K562 (cell line): Measurements from ENCODE around the gene ZNF839. TPM values are rescaled to one million over a fixed set of nuclear protein-coding genes. Genes with fewer than 3 reads are reported as not detected.
A peak's percentile ranks its signal among the peaks of the same experiment; 100 is the strongest.

ENCODE experiments used
- ATF7 ChIP-seq: fragments of 450-650 bp; IDR thresholded peaks from 2 replicates; pipeline ENCODE4 v1.7.1; 2014; ENCODE audit warnings: mild to moderate bottlenecking, moderate library complexity
- CTBP1 ChIP-seq: fragments of 450-650 bp; IDR thresholded peaks from 2 replicates; pipeline ENCODE4 v1.6.1; 2016; ENCODE audit warnings: borderline replicate concordance
- ETV6 ChIP-seq, 3 experiments: fragments of 150-350 bp in 1 of 3; sonication (generic) in 1 of 3; formaldehyde crosslinking in 1 of 3; IDR thresholded peaks; 2 replicates each; pipeline versions ENCODE4 v1.6.1 to v1.8.0; 2014 to 2022; ENCODE audit warnings: borderline replicate concordance in 2 of 3, low read depth in 2 of 3, antibody characterized with exemption in 1 of 3, low read length in 1 of 3, mild to moderate bottlenecking in 1 of 3, missing genetic modification reagents in 1 of 3
- KLF13 ChIP-seq: fragments of 450-650 bp; IDR thresholded peaks from 2 replicates; pipeline ENCODE4 v1.6.1; 2016; ENCODE audit warnings: missing genetic modification characterization, low read depth, mild to moderate bottlenecking, missing compliant biosample characterization, moderate library complexity, borderline replicate concordance
- NONO ChIP-seq, 2 experiments: fragments of 200-400 bp in 1 of 2; fragments of 450-650 bp in 1 of 2; formaldehyde crosslinking in 1 of 2; IDR thresholded peaks; 2 replicates each; pipeline ENCODE4 v1.6.1; 2017; ENCODE audit warnings: low read depth in 2 of 2, mild to moderate bottlenecking in 2 of 2, moderate library complexity in 2 of 2, low read length in 1 of 2
- PHF8 ChIP-seq: fragments of 200-600 bp; sonication (generic); IDR thresholded peaks from 2 replicates; pipeline ENCODE4 v1.6.1; 2012; ENCODE audit warnings: mixed run types, mild to moderate bottlenecking, inconsistent platforms, low read length, moderate library complexity, borderline replicate concordance
- TARDBP ChIP-seq: fragments of 450-650 bp; IDR thresholded peaks from 2 replicates; pipeline ENCODE4 v1.6.1; 2016
- TEAD1 ChIP-seq, 2 experiments: fragments of 450-650 bp in 1 of 2; sonication (generic) in 1 of 2; formaldehyde crosslinking; IDR thresholded peaks; 2 replicates each; pipeline versions ENCODE4 v1.4.0 to v1.8.0; 2020 to 2022; ENCODE audit warnings: mild to moderate bottlenecking in 2 of 2, missing genetic modification reagents in 1 of 2
- ZBTB1 ChIP-seq: sonication (generic); formaldehyde crosslinking; IDR thresholded peaks from 2 replicates; pipeline ENCODE4 v1.8.1; 2023; ENCODE audit warnings: missing genetic modification reagents, low read depth, mild to moderate bottlenecking, borderline replicate concordance
- ZNF274 ChIP-seq: IDR thresholded peaks from 2 replicates; pipeline ENCODE4 v1.6.1; 2011; ENCODE audit warnings: low read depth, mild to moderate bottlenecking, low read length, moderate library complexity, borderline replicate concordance
- ZNF41 ChIP-seq: fragments of 250-450 bp; sonication (Bioruptor Pico); conservative IDR thresholded peaks from 2 replicates; pipeline ENCODE4 v1.4.0; 2020; ENCODE audit warnings: mild to moderate bottlenecking
- polyA plus RNA-seq, 8 experiments: library from polyadenylated mRNA; depleted of rRNA in 4 of 8; stranded (reverse) in 5 of 8; unstranded in 3 of 8; fragments of >200 nt; fragmentation: Nextera tagmentation in 2 of 8; fragmentation: Illumina TruSeq in 1 of 8; extraction: Ambion mirVana in 2 of 8; extraction: Trizol in 1 of 8; gene quantifications; 2 replicates each; pipeline versions ENCODE4 v1.2.1 to v1.2.3, GENCODE V29; 2011 to 2014; ENCODE audit warnings: inconsistent platforms in 1 of 8, missing spikeins in 1 of 8
- total RNA-seq, 7 experiments: library from RNA; depleted of rRNA in 6 of 7; stranded (reverse); fragments of >200 nt in 6 of 7; fragmentation: Illumina TruSeq in 2 of 7; extraction: Trizol in 2 of 7; gene quantifications; 2 replicates each; pipeline versions ENCODE4 v1.2.1 to v1.2.3, GENCODE V29; 2011 to 2021; ENCODE audit warnings: low replicate concordance in 1 of 7
- TF ChIP-seq, protein P1 (sequence below): conservative IDR thresholded peaks from 2 replicates; pipeline ENCODE4 v1.6.1; 2011; ENCODE audit warnings: low read depth, mild to moderate bottlenecking, low read length; ENCODE audit not compliant: control insufficient read depth
- TF ChIP-seq, protein P2 (sequence below): fragments of 450-650 bp; IDR thresholded peaks from 2 replicates; pipeline ENCODE4 v1.6.1; 2016
- TF ChIP-seq, protein P3 (sequence below): fragments of 450-650 bp; IDR thresholded peaks from 2 replicates; pipeline ENCODE4 v1.6.1; 2017; ENCODE audit warnings: antibody characterized with exemption
- TF ChIP-seq, protein P4 (sequence below): sonication (generic); formaldehyde crosslinking; IDR thresholded peaks from 2 replicates; pipeline ENCODE4 v1.8.1; 2023; ENCODE audit warnings: mild to moderate bottlenecking, missing genetic modification reagents
- TF ChIP-seq, protein P5 (sequence below): fragments of 200-800 bp; sonication (Bioruptor generic); IDR thresholded peaks from 2 replicates; pipeline ENCODE4 v1.6.1; 2017; ENCODE audit warnings: missing genetic modification characterization, missing compliant biosample characterization

Gene ZNF839
- total and polyA plus RNA-seq, 9 of the 15 experiments (the other 6 are each of a cell fraction or from before 2014, with no cell fraction given), result 0.42 to 8.4 (median 5.7) TPM

DNA sequence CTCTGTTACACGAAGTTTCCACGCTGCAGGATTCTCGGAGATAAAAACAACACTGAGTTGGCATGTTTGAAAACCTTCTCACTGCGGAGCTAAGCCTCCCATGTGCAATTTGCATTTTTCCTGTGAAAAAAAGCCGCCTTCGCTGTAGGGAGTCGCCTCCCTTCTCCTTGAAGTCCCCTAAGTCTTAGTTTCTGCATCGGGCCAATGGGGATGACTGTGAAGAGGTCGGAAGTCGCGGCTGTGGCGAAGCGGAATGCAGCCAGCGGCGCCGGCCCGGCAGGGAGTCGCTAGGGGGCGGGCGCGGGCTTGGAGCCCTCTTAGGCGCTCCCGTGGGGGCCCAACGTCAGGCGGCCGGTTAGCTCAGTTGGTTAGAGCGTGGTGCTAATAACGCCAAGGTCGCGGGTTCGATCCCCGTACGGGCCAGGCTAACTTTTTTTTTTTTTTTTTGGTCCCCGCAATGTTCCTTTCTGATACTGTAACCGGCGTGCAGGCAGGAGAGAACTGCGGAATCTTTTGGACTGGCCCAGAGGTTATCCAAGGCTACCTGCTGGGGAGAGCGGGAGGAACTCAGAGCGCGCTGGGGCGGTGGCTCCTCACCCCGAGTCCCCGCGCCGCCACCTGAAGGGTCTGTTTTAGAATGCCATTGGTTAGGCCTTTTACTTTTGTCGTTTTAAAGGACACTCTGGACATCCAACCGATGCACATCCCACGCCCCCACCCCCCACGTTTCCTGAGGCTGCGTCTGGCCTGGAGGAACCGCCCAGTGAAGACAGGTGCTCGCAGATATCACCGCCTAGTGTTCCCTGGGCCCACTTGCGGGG, 2.6 kb upstream of the ZNF839 start (continued):
- TF ChIP-seq, protein P1, sequence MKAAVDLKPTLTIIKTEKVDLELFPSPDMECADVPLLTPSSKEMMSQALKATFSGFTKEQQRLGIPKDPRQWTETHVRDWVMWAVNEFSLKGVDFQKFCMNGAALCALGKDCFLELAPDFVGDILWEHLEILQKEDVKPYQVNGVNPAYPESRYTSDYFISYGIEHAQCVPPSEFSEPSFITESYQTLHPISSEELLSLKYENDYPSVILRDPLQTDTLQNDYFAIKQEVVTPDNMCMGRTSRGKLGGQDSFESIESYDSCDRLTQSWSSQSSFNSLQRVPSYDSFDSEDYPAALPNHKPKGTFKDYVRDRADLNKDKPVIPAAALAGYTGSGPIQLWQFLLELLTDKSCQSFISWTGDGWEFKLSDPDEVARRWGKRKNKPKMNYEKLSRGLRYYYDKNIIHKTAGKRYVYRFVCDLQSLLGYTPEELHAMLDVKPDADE, result peak; percentile 86
- TF ChIP-seq ATF7 (peak; percentile 77), KLF13 (tag) (peak; percentile 69; the same call in 1 of the 2 replicates), ZNF274 (peak; percentile 66; the same call in 1 of the 2 replicates), TARDBP (peak; percentile 65; the same call in 1 of the 2 replicates), TEAD1 (CRISPR knock-in tag; IDR thresholded peaks at IDR 0.05) (peak; percentile 98 to 100), PHF8 (peak; percentile 33; the same call in 1 of the 2 replicates), NONO (IDR thresholded peaks at IDR 0.05; ENCODE audit: low read depth in 2 of 2, low read length in 1 of 2) (0 out of 4 replicates have a peak, but pooled peaks of 1 of the 2 experiments have one; percentile 53), ZNF41 (CRISPR knock-in tag) (no peak), ETV6 (IDR thresholded peaks at IDR 0.05; ENCODE audit: borderline replicate concordance in 1 of 2, low read depth in 2 of 2, low read length in 1 of 2) (no peak), ETV6 (CRISPR knock-in tag; IDR thresholded peaks at IDR 0.05; ENCODE audit: borderline replicate concordance) (0 out of 2 replicates have a peak, but pooled peaks have one; percentile 26), CTBP1 (no peak; the same call in none of the 2 replicates), ZBTB1 (CRISPR knock-in tag) (0 out of 2 replicates have a peak, but pooled peaks have one; percentile 39)
- TF ChIP-seq, protein P2, sequence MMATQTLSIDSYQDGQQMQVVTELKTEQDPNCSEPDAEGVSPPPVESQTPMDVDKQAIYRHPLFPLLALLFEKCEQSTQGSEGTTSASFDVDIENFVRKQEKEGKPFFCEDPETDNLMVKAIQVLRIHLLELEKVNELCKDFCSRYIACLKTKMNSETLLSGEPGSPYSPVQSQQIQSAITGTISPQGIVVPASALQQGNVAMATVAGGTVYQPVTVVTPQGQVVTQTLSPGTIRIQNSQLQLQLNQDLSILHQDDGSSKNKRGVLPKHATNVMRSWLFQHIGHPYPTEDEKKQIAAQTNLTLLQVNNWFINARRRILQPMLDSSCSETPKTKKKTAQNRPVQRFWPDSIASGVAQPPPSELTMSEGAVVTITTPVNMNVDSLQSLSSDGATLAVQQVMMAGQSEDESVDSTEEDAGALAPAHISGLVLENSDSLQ, result peak; percentile 94
- TF ChIP-seq, protein P3, sequence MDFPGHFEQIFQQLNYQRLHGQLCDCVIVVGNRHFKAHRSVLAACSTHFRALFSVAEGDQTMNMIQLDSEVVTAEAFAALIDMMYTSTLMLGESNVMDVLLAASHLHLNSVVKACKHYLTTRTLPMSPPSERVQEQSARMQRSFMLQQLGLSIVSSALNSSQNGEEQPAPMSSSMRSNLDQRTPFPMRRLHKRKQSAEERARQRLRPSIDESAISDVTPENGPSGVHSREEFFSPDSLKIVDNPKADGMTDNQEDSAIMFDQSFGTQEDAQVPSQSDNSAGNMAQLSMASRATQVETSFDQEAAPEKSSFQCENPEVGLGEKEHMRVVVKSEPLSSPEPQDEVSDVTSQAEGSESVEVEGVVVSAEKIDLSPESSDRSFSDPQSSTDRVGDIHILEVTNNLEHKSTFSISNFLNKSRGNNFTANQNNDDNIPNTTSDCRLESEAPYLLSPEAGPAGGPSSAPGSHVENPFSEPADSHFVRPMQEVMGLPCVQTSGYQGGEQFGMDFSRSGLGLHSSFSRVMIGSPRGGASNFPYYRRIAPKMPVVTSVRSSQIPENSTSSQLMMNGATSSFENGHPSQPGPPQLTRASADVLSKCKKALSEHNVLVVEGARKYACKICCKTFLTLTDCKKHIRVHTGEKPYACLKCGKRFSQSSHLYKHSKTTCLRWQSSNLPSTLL, result peak; percentile 70; the same call in 1 of the 2 replicates
- TF ChIP-seq, protein P4, sequence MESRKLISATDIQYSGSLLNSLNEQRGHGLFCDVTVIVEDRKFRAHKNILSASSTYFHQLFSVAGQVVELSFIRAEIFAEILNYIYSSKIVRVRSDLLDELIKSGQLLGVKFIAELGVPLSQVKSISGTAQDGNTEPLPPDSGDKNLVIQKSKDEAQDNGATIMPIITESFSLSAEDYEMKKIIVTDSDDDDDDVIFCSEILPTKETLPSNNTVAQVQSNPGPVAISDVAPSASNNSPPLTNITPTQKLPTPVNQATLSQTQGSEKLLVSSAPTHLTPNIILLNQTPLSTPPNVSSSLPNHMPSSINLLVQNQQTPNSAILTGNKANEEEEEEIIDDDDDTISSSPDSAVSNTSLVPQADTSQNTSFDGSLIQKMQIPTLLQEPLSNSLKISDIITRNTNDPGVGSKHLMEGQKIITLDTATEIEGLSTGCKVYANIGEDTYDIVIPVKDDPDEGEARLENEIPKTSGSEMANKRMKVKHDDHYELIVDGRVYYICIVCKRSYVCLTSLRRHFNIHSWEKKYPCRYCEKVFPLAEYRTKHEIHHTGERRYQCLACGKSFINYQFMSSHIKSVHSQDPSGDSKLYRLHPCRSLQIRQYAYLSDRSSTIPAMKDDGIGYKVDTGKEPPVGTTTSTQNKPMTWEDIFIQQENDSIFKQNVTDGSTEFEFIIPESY (CRISPR knock-in tag), result peak; percentile 58; the same call in 1 of the 2 replicates
- TF ChIP-seq, protein P5, sequence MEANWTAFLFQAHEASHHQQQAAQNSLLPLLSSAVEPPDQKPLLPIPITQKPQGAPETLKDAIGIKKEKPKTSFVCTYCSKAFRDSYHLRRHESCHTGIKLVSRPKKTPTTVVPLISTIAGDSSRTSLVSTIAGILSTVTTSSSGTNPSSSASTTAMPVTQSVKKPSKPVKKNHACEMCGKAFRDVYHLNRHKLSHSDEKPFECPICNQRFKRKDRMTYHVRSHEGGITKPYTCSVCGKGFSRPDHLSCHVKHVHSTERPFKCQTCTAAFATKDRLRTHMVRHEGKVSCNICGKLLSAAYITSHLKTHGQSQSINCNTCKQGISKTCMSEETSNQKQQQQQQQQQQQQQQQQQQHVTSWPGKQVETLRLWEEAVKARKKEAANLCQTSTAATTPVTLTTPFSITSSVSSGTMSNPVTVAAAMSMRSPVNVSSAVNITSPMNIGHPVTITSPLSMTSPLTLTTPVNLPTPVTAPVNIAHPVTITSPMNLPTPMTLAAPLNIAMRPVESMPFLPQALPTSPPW, result peak; percentile 52
- TF ChIP-seq, all 486 proteins: peak for 113
